K562 (cell line): ENCODE measurements around the gene IKZF3. TPM values are rescaled to one million over a fixed set of nuclear protein-coding genes. Genes with fewer than 3 reads are reported as not detected.

Source experiments
- ATF1 ChIP-seq, 2 experiments: fragments of 450-650 bp in 1 of 2; IDR thresholded peaks; 2 replicates each; pipeline ENCODE4 v1.6.1; 2016; ENCODE audit warnings: missing compliant biosample characterization in 1 of 2, missing genetic modification characterization in 1 of 2
- BRF1 ChIP-seq: IDR thresholded peaks from 3 replicates; pipeline ENCODE4 v1.6.1; 2011; ENCODE audit warnings: borderline replicate concordance, mild to moderate bottlenecking; ENCODE audit not compliant: insufficient read length; ENCODE audit errors: extremely low read depth
- CBX3 ChIP-seq, 2 experiments: IDR thresholded peaks; 1 replicate in 1 of 2; 2 replicates in 1 of 2; pipeline ENCODE4 v1.6.1; 2012; ENCODE audit warnings: inconsistent platforms in 2 of 2, low read length in 2 of 2, borderline replicate concordance in 1 of 2, control low read depth in 1 of 2
- E2F1 ChIP-seq: sonication (generic); formaldehyde crosslinking; IDR thresholded peaks from 2 replicates; pipeline ENCODE4 v1.8.1; 2023; ENCODE audit warnings: mild to moderate bottlenecking, missing genetic modification reagents, moderate library complexity
- ESRRB ChIP-seq: fragments of 250-450 bp; sonication (Bioruptor Pico); IDR thresholded peaks from 2 replicates; pipeline ENCODE4 v1.5.0; 2020; ENCODE audit warnings: mild to moderate bottlenecking, moderate library complexity, borderline replicate concordance
- FOXA1 ChIP-seq: fragments of 450-650 bp; IDR thresholded peaks from 2 replicates; pipeline ENCODE4 v1.6.1; 2016; ENCODE audit warnings: mild to moderate bottlenecking, borderline replicate concordance
- FOXK2 ChIP-seq, 2 experiments: fragments of 450-650 bp; IDR thresholded peaks in 1 of 2; conservative IDR thresholded peaks in 1 of 2; 2 replicates each; pipeline ENCODE4 v1.6.1; 2016; ENCODE audit warnings: low read depth in 2 of 2, mild to moderate bottlenecking in 1 of 2
- GTF2F1 ChIP-seq: IDR thresholded peaks from 2 replicates; pipeline ENCODE4 v1.6.1; 2011; ENCODE audit warnings: low read depth, low read length, improper control_type of control experiment
- KDM2B ChIP-seq: fragments of 250-450 bp; sonication (Bioruptor Pico); IDR thresholded peaks from 2 replicates; pipeline ENCODE4 v1.8.0; 2021; ENCODE audit warnings: mild to moderate bottlenecking, moderate library complexity
- KLF10 ChIP-seq: fragments of 250-450 bp; sonication (Bioruptor Pico); IDR thresholded peaks from 2 replicates; pipeline ENCODE4 v1.6.1; 2021; ENCODE audit warnings: matching md5 sums
- NR4A1 ChIP-seq, 2 experiments: fragments of 250-450 bp in 1 of 2; fragments of 450-650 bp in 1 of 2; sonication (Bioruptor Pico) in 1 of 2; IDR thresholded peaks; 2 replicates each; pipeline versions ENCODE4 v1.4.0 to v1.6.1; 2016 to 2020; ENCODE audit warnings: mild to moderate bottlenecking in 2 of 2, missing compliant biosample characterization in 1 of 2, missing genetic modification characterization in 1 of 2, moderate library complexity in 1 of 2
- RBM15 ChIP-seq: fragments of 200-400 bp; formaldehyde crosslinking; IDR thresholded peaks from 2 replicates; pipeline ENCODE4 v1.6.1; 2018; ENCODE audit warnings: mild to moderate bottlenecking, low read length, moderate library complexity; ENCODE audit not compliant: insufficient read depth
- RBM22 ChIP-seq: fragments of 200-400 bp; formaldehyde crosslinking; IDR thresholded peaks from 2 replicates; pipeline ENCODE4 v1.6.1; 2018; ENCODE audit warnings: low read length, low read depth; ENCODE audit not compliant: poor library complexity, severe bottlenecking
- RFX1 ChIP-seq: fragments of 450-650 bp; IDR thresholded peaks from 2 replicates; pipeline ENCODE4 v1.6.1; 2016; ENCODE audit warnings: mild to moderate bottlenecking, moderate library complexity
- SP1 ChIP-seq: sonication (generic); formaldehyde crosslinking; IDR thresholded peaks from 2 replicates; pipeline ENCODE4 v1.8.1; 2022; ENCODE audit warnings: mild to moderate bottlenecking, missing genetic modification reagents
- SREBF2 ChIP-seq: sonication (generic); formaldehyde crosslinking; IDR thresholded peaks from 2 replicates; pipeline ENCODE4 v1.4.0; 2020; ENCODE audit warnings: mild to moderate bottlenecking, missing genetic modification reagents
- SUPT5H ChIP-seq: fragments of 450-650 bp; IDR thresholded peaks from 2 replicates; pipeline ENCODE4 v1.6.1; 2016
- TAL1 ChIP-seq: fragments of 450-650 bp; IDR thresholded peaks from 2 replicates; pipeline ENCODE4 v1.6.1; 2016; ENCODE audit warnings: mild to moderate bottlenecking
- TARDBP ChIP-seq: fragments of 450-650 bp; IDR thresholded peaks from 2 replicates; pipeline ENCODE4 v1.6.1; 2016
- TGIF2 ChIP-seq: sonication (generic); formaldehyde crosslinking; IDR thresholded peaks from 2 replicates; pipeline ENCODE4 v1.8.1; 2022; ENCODE audit warnings: mild to moderate bottlenecking, missing genetic modification reagents, moderate library complexity
- ZNF274 ChIP-seq: IDR thresholded peaks from 2 replicates; pipeline ENCODE4 v1.6.1; 2011; ENCODE audit warnings: low read depth, mild to moderate bottlenecking, low read length, moderate library complexity, borderline replicate concordance
- ZNF436 ChIP-seq: fragments of 250-450, 450-650 bp; sonication (Bioruptor Pico); formaldehyde crosslinking; IDR thresholded peaks from 2 replicates; pipeline ENCODE4 v1.7.0; 2020; ENCODE audit warnings: mild to moderate bottlenecking
- polyA plus RNA-seq, 8 experiments: library from polyadenylated mRNA; depleted of rRNA in 4 of 8; stranded (reverse) in 5 of 8; unstranded in 3 of 8; fragments of >200 nt; fragmentation: Nextera tagmentation in 2 of 8; fragmentation: Illumina TruSeq in 1 of 8; extraction: Ambion mirVana in 2 of 8; extraction: Trizol in 1 of 8; gene quantifications; 2 replicates each; pipeline versions ENCODE4 v1.2.1 to v1.2.3, GENCODE V29; 2011 to 2014; ENCODE audit warnings: inconsistent platforms in 1 of 8, missing spikeins in 1 of 8
- total RNA-seq, 7 experiments: library from RNA; depleted of rRNA in 6 of 7; stranded (reverse); fragments of >200 nt in 6 of 7; fragmentation: Illumina TruSeq in 2 of 7; extraction: Trizol in 2 of 7; gene quantifications; 2 replicates each; pipeline versions ENCODE4 v1.2.1 to v1.2.3, GENCODE V29; 2011 to 2021; ENCODE audit warnings: low replicate concordance in 1 of 7
- TF ChIP-seq, protein P1 (sequence below): fragments of 450-650 bp; conservative IDR thresholded peaks from 2 replicates; pipeline ENCODE4 v1.6.1; 2016; ENCODE audit warnings: missing genetic modification characterization, low read depth, mild to moderate bottlenecking, missing compliant biosample characterization, moderate library complexity
- TF ChIP-seq, protein P2 (sequence below), 2 experiments: IDR thresholded peaks in 1 of 2; conservative IDR thresholded peaks in 1 of 2; 2 replicates each; pipeline ENCODE4 v1.6.1; 2016; ENCODE audit warnings: low read depth in 2 of 2, mild to moderate bottlenecking in 1 of 2, missing compliant biosample characterization in 1 of 2, missing genetic modification characterization in 1 of 2, moderate library complexity in 1 of 2

Gene IKZF3
- total and polyA plus RNA-seq, 9 of the 15 experiments (the other 6 are each of a cell fraction or from before 2014, with no cell fraction given): 0.06 to 1.6 (median 0.62) TPM

DNA sequence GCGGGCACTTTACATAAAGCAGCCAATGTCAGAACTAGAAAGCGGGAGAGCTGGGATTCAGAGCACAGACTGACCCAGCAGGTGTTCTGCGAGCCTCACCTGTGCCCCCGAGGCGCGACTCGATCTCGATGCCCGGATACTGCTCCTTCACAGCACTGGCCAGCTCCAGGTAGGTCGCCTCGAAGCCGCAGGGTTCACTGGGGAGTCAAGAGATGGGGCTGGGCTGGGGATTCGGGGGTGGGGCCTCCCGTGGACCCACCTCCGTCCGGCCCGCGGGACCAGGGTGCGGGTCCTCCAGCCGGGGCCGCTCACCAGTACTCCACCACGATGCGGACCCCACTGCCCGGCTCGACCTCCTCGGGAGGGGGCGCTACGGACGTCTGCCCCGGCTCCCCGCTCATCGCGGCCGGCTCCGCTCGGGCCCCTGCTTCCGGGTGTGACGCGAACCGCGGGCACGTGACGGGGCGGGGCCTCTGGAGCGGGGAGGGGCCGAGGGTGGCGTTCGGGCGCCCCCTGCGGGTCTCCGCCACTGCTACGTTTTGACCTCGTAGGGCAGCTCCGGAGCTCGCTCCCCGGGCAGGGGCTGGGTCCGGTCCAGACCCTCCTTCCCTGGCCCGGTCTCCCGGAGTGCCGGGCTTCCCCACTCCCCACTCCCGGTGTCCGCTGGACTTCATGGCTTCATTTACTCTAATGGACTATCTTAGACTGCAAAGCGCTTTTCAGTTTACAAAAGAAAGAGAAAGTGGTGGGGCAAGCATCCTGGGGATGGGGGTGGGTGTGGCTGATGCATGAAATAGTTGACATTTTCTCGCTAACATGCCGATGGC lies 133.8 kb downstream of the IKZF3 start, which contains the start of gene MIEN1 (continued):
- TF ChIP-seq NR4A1 (CRISPR knock-in tag; IDR thresholded peaks at IDR 0.05): no peak
- no peak for TF ChIP-seq NR4A1 (tag; IDR thresholded peaks at IDR 0.05)
- TF ChIP-seq RBM22: peak; percentile 37
- TF ChIP-seq ATF1 (CRISPR knock-in tag; IDR thresholded peaks at IDR 0.05): peak; percentile 32; the same call in 1 of the 2 replicates
- TF ChIP-seq ATF1 (tag; IDR thresholded peaks at IDR 0.05): peak; percentile 97
- TF ChIP-seq CBX3 (IDR thresholded peaks at IDR 0.05; ENCODE audit: borderline replicate concordance in 1 of 2, low read length in 2 of 2): no peak
- TF ChIP-seq TGIF2: no peak
- no peak for TF ChIP-seq RFX1
- TF ChIP-seq, protein P1, sequence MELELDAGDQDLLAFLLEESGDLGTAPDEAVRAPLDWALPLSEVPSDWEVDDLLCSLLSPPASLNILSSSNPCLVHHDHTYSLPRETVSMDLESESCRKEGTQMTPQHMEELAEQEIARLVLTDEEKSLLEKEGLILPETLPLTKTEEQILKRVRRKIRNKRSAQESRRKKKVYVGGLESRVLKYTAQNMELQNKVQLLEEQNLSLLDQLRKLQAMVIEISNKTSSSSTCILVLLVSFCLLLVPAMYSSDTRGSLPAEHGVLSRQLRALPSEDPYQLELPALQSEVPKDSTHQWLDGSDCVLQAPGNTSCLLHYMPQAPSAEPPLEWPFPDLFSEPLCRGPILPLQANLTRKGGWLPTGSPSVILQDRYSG (tag): no peak
- no peak for TF ChIP-seq E2F1 (CRISPR knock-in tag)
- no peak for TF ChIP-seq ESRRB (CRISPR knock-in tag)
- no peak for TF ChIP-seq ZNF274
- TF ChIP-seq TAL1: no peak
- peak; percentile 84 for TF ChIP-seq SUPT5H
- no peak for TF ChIP-seq SREBF2
- TF ChIP-seq KDM2B (CRISPR knock-in tag): 0 out of 2 replicates have a peak, but pooled peaks have one; percentile 47
- no peak for TF ChIP-seq BRF1
- TF ChIP-seq SP1: peak; percentile 98
- TF ChIP-seq, protein P2, sequence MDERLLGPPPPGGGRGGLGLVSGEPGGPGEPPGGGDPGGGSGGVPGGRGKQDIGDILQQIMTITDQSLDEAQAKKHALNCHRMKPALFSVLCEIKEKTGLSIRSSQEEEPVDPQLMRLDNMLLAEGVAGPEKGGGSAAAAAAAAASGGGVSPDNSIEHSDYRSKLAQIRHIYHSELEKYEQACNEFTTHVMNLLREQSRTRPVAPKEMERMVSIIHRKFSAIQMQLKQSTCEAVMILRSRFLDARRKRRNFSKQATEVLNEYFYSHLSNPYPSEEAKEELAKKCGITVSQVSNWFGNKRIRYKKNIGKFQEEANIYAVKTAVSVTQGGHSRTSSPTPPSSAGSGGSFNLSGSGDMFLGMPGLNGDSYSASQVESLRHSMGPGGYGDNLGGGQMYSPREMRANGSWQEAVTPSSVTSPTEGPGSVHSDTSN (CRISPR knock-in tag; IDR thresholded peaks at IDR 0.05; ENCODE audit: low read depth): no peak
- TF ChIP-seq, protein P2 (tag; conservative IDR thresholded peaks at IDR 0.05; ENCODE audit: low read depth): no peak
- no peak for TF ChIP-seq RBM15
- no peak for TF ChIP-seq ZNF436 (CRISPR knock-in tag)
- no peak for TF ChIP-seq KLF10 (CRISPR knock-in tag)
- TF ChIP-seq GTF2F1: no peak
- no peak for TF ChIP-seq FOXA1
- no peak for TF ChIP-seq FOXK2 (conservative IDR thresholded peaks at IDR 0.05 in 1 of 2, IDR thresholded peaks at IDR 0.05 in 1 of 2; ENCODE audit: low read depth in 2 of 2)
- TF ChIP-seq TARDBP: no peak
